Neural progenitor cell (in vitro differentiated cells): ENCODE measurements around the gene AK8.

Experiments used
- CTCF ChIP-seq: fragments of 200-600 bp; sonication (generic); IDR thresholded peaks from 2 replicates; pipeline ENCODE4 v1.5.1; 2017; ENCODE audit warnings: antibody characterized with exemption, mild to moderate bottlenecking
- EZH2 ChIP-seq: fragments of 200-600 bp; sonication (generic); IDR thresholded peaks from 2 replicates; pipeline ENCODE4 v1.6.1; 2017; ENCODE audit warnings: antibody characterized with exemption, mild to moderate bottlenecking, moderate library complexity

GRCh38 chr9:132833550-132834121 is 44.4 kb downstream of the AK8 start:
- TF ChIP-seq EZH2 (no peak), CTCF (no peak)
